Loucy (cell line): ENCODE measurements around the gene TXNDC16.

Experiments used
- H2AFZ ChIP-seq: fragments of 200-600 bp; sonication (generic); 2 replicates; pipeline ENCODE4 v1.6.0; 2016; ENCODE audit warnings: antibody characterized with exemption, mild to moderate bottlenecking, low read length, moderate library complexity
- H3F3A ChIP-seq: fragments of 200-600 bp; 2 replicates; pipeline ENCODE4 v1.6.0; 2016; ENCODE audit warnings: antibody characterized with exemption, low read depth, mild to moderate bottlenecking
- H3K27me3 ChIP-seq: fragments of 200-600 bp; sonication (generic); 2 replicates; pipeline ENCODE4 v1.6.1; 2014; ENCODE audit warnings: low read length, mild to moderate bottlenecking; ENCODE audit not compliant: insufficient read depth, poor library complexity, severe bottlenecking
- H3K36me3 ChIP-seq: fragments of 200-600 bp; sonication (generic); 2 replicates; pipeline ENCODE4 v1.6.1; 2016; ENCODE audit warnings: low read length; ENCODE audit not compliant: insufficient read depth
- H3K4me1 ChIP-seq: fragments of 200-600 bp; sonication (generic); 2 replicates; pipeline ENCODE4 v1.5.1; 2014; ENCODE audit warnings: low read length, mild to moderate bottlenecking; ENCODE audit not compliant: insufficient read depth, poor library complexity, severe bottlenecking
- H3K4me2 ChIP-seq: fragments of 200-600 bp; sonication (generic); 2 replicates; pipeline ENCODE4 v1.6.0; 2014; ENCODE audit warnings: antibody characterized with exemption, low read length, low read depth, mild to moderate bottlenecking; ENCODE audit not compliant: poor library complexity, severe bottlenecking
- H3K4me3 ChIP-seq: fragments of 200-600 bp; sonication (generic); 2 replicates; pipeline ENCODE4 v1.5.1; 2014; ENCODE audit warnings: low read length, mild to moderate bottlenecking, mixed read lengths; ENCODE audit not compliant: poor library complexity, severe bottlenecking
- H3K79me2 ChIP-seq: fragments of 200-600 bp; sonication (generic); 2 replicates; pipeline ENCODE4 v1.6.1; 2014; ENCODE audit warnings: low read length; ENCODE audit not compliant: insufficient read depth
- H3K9ac ChIP-seq: fragments of 200-600 bp; sonication (generic); 2 replicates; pipeline ENCODE4 v1.6.0; 2014; ENCODE audit warnings: mild to moderate bottlenecking, low read depth, low read length, moderate library complexity; ENCODE audit not compliant: poor library complexity, severe bottlenecking
- H3K9me2 ChIP-seq: fragments of 200-600 bp; sonication (generic); replicated peaks from 2 replicates; pipeline ENCODE4 v1.6.1; 2016; ENCODE audit warnings: low read depth, low read length, mixed read lengths
- H3K9me3 ChIP-seq: fragments of 200-600 bp; sonication (generic); 2 replicates; pipeline ENCODE4 v1.6.1; 2014; ENCODE audit warnings: mild to moderate bottlenecking, antibody characterized with exemption, low read length, low read depth; ENCODE audit not compliant: insufficient read depth
- H4K20me1 ChIP-seq: fragments of 200-600 bp; sonication (generic); 2 replicates; pipeline ENCODE4 v1.6.0; 2014; ENCODE audit warnings: antibody characterized with exemption, low read length, mild to moderate bottlenecking; ENCODE audit not compliant: insufficient read depth, poor library complexity, severe bottlenecking
- CTCF ChIP-seq: fragments of 200-600 bp; sonication (generic); conservative IDR thresholded peaks from 2 replicates; pipeline ENCODE4 v1.5.1; 2014; ENCODE audit warnings: mild to moderate bottlenecking, antibody characterized with exemption, low read length
- EZH2phosphoT487 ChIP-seq: fragments of 200-600 bp; IDR thresholded peaks from 2 replicates; pipeline ENCODE4 v1.6.1; 2018; ENCODE audit warnings: antibody characterized with exemption, mild to moderate bottlenecking, moderate library complexity, borderline replicate concordance

The TXNDC16 gene

GRCh38 chr14:52522581-52523345 lies 29.5 kb downstream of the TXNDC16 start:
- Histone ChIP-seq H3K79me2 (no peaks in the 10 kb centered on the region), H3K36me3 (0 out of 2 replicates have a peak, but pooled peaks cover 4% of the 10 kb centered on the region), H3F3A (no peaks in the 10 kb centered on the region), H3K27me3 (no peaks in the 10 kb centered on the region), H3K4me2 (no peak overlapping the region), H3K9me2 (no peaks in the 10 kb centered on the region), H3K4me3 (no peak overlapping the region), H3K9me3 (no peaks in the 10 kb centered on the region), H3K9ac (no peak overlapping the region), H4K20me1 (no peaks in the 10 kb centered on the region), H3K4me1 (no peaks in the 10 kb centered on the region), H2AFZ (no peak overlapping the region)
- TF ChIP-seq CTCF (no peak), EZH2phosphoT487 (no peak)

- no peak overlapping the region for H3K4me3 ChIP-seq
- H3K36me3 ChIP-seq, result 0 out of 2 replicates have a peak, but pooled peaks cover 8% of the 10 kb centered on the region
- no peak overlapping the region for H3K4me2 ChIP-seq
- no peaks in the 10 kb centered on the region for H3K9me2 ChIP-seq
- H3K79me2 ChIP-seq, result no peaks in the 10 kb centered on the region
- H3K9ac ChIP-seq, result no peak overlapping the region
- H3F3A ChIP-seq, result no peaks in the 10 kb centered on the region
- TF ChIP-seq CTCF (no peak), EZH2phosphoT487 (no peak)
- no peaks in the 10 kb centered on the region for H3K4me1 ChIP-seq
- H3K27me3 ChIP-seq, result no peaks in the 10 kb centered on the region
- no peaks in the 10 kb centered on the region for H4K20me1 ChIP-seq
- no peak overlapping the region for H2AFZ ChIP-seq
- no peaks in the 10 kb centered on the region for H3K9me3 ChIP-seq
Observed at GRCh38 chr14:52522033-52522432, 30.3 kb downstream of the TXNDC16 start.

GRCh38 chr14:52514046-52514811 lies 38.1 kb downstream of the TXNDC16 start:
- Histone ChIP-seq H3K4me3 (no peak overlapping the region), H3K27me3 (no peaks in the 10 kb centered on the region), H3K4me2 (peak overlapping the region; percentile 12), H3K9me2 (no peaks in the 10 kb centered on the region), H4K20me1 (no peaks in the 10 kb centered on the region), H3K9me3 (no peaks in the 10 kb centered on the region), H3K9ac (no peak overlapping the region), H3K79me2 (no peaks in the 10 kb centered on the region), H3K36me3 (0 out of 2 replicates have a peak, but pooled peaks cover 14% of the 10 kb centered on the region), H2AFZ (no peak overlapping the region), H3F3A (peaks cover 2% of the 10 kb centered on the region; the same call in 1 of the 2 replicates), H3K4me1 (peaks cover 12% of the 10 kb centered on the region)
- no peak for TF ChIP-seq CTCF
- no peak for TF ChIP-seq EZH2phosphoT487
